ENCODE measurements around the gene MED26.
A peak's percentile ranks its signal among the peaks of the same experiment; 100 is the strongest.

MED26 gene

DNA sequence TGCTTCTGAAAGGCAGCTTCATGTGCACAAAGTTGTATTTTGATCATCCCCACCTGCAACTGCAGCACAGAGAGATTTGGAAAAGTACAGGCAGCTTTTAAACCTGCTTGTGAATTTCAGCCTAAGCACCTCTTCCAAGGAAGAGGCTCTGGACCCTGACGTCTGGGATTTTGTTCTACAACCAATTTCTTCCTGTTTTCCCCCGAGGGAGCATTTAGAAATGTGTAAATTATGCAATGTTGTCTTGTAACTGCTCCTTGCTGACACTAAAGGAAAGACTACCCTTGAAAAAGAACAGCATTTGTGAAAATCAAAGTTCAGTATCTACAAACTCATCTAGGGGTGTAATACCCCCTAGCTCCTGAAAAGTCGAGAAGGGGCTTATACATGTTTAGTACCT, 15.4 kb downstream of the MED26 start:
- DNase-seq (ENCODE audit: low spot score), result no peak

DNA sequence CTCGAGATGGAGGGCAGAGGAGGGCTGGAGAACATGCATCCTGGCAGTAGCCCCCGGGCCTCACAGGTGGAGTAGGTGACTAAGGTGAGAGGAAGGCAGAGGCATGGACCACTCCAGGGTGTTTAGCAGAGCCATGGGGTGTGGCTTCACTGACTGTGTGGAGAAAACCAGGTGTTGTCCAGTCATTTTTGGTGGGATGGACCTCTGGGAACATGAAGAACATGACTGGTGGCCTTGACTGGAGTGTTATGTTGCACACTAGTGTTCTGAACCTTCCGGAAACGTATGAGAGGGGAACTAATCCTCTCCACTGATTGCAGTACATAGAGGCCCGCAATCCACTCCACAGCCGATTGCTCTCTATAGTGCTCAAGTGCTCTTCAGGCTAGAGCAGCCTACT, 16.9 kb downstream of the MED26 start:
- DNase-seq (ENCODE audit: low spot score), result no peak

DNA sequence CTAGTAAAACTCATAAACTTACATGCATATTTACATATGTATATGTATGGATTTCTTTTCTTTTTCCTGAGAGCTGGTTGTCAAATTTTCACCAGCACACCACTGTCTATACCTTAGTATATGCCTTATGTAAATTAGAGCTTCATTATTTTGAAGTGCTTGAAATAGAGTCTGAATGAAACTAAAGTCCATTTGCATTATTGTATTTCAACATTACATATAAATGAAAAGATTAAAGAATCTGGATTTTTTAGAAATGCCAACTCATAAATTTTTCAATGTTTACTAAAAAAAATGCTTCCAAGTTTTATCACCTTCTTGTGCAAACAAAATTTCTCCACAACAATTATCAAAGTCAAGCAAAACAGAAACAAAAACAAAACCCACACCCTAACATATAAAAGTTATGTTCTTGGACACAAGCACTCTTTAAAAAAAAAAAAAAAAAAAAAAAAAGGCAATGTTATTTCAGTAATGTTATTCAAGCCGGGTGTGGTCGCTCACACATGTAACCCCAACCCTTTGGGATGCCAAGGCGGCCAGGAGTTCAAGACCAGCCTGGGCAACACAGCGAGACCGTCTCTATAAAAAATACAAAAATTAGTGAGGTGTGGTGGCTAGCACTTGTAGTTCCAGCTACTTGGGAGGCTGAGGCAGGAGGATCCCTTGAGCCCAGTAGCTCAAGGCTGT, 18.3 kb downstream of the MED26 start:
- DNase-seq (ENCODE audit: low spot score), result no peak

DNA sequence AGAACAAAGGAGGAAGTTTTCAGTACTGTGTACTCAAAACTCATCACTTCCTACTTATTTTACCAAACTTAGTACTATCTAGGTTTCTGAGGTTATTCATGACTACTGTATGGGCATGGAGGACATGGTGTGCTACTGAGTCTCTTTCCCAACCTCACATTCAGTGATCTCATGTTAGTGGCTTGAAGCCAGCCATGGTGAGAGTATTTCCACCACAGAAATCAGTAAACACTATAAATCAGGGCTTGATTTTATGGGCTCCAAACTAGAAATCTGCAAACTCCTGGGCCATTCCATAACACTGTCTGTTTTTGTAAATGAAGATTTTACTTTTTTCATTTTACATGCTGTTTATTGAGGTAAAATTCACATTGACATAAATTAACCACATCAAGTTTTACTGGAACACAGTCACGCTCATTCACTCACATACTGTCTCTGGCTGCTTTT, 19.7 kb downstream of the MED26 start:
- DNase-seq (ENCODE audit: low spot score), result peak; percentile 62

DNA sequence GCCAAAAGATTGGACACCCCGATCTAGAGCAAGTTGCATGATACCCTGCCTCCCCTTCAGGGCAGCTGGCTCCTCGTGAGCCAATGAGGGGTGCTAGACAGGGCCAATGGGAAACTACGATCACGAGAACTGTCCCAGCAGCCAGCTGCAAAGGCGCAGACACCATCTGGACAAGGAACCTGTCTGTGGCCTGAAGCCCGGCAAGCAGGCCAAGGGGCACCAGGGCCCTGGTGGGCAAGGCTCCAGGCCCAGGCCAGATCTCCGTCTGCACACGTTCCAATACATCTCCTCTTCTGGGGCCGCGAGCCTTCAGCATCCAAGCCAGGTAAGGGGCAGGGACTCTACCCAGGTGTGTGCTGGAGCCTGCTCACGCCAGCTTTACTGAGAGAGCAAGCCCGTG, 20.2 kb downstream of the MED26 start:
- no peak for DNase-seq (ENCODE audit: low spot score)

DNA sequence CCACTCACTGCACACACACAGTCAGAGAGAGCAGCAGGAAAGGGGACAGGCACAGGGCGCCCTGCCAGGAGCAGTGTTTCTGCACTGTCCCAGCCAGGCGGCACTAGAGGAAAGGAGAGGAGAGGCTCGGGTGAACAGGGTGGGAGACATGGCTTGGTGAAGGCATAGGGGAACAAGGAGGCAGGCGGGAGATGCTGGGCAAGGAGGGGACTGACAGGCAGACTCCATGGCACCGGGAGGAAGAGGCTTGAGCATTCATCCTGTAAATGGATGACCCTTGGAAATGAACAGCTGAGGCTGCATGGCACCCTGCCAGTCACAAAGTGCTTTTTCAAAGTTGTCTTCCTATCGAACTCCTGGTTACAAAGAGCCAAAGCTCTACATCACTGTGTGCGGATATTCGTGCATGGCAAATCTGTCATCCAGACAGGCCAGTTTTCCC, 22.4 kb downstream of the MED26 start:
- no peak for DNase-seq (ENCODE audit: low spot score)

DNA sequence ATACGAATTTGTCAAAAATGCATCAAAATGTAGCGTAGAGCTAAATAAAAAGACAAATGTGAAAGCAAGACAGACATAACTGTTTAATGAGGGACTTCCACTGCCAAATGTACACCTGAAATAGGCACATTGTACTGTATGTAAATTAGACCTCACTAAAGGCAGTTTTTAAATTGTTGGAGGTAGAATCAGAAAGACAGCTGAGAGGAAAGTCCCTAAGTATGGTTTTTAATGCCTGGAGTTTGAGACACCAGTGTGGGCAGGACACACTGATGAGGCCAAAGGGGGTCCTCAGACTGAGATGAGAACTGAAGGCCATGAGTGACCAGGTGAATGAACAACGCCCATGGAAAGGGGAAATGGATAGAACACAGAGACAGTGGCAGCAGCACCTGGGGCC, 22.9 kb downstream of the MED26 start:
- DNase-seq (ENCODE audit: low spot score), result no peak

DNA sequence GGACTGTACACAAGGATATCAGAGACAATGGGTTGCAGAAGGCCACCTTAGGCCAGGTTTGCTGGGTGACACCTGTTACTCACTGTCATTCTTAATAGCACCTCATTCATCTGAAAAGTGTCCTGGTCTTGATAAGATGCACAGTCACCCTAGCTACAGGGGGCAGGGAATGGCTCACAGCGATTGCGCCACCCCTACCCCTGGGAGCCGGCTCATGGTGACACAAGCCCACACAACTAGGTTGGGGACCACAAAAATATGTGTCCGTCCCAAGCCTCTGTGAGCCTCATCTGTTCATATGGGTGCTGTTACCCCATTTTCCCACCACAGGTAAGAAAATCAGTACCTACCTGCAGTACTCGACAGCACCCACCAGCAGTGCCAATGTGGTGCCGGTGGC, 23.4 kb downstream of the MED26 start:
- no peak for DNase-seq (ENCODE audit: low spot score)

DNA sequence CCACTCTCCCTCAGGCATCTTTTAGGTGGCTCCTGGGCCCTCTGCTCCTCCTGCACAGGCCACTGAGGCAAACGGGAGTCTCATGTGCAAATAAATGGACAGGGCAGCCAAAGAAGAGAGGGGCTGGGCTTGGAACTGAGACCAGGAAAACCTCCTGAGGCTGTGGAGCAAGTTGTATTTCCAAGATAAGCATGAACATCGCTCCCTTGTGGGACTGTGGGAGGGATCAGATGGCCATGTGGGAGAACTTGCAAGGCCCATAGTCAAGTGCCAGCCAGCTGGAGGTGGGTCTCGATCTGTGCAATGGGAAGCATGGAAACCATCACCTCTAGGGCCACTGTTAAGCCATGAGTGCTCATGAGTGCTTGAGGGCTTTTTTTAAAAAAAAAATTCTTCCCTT, 24.9 kb downstream of the MED26 start:
- DNase-seq (ENCODE audit: low spot score), result no peak

DNA sequence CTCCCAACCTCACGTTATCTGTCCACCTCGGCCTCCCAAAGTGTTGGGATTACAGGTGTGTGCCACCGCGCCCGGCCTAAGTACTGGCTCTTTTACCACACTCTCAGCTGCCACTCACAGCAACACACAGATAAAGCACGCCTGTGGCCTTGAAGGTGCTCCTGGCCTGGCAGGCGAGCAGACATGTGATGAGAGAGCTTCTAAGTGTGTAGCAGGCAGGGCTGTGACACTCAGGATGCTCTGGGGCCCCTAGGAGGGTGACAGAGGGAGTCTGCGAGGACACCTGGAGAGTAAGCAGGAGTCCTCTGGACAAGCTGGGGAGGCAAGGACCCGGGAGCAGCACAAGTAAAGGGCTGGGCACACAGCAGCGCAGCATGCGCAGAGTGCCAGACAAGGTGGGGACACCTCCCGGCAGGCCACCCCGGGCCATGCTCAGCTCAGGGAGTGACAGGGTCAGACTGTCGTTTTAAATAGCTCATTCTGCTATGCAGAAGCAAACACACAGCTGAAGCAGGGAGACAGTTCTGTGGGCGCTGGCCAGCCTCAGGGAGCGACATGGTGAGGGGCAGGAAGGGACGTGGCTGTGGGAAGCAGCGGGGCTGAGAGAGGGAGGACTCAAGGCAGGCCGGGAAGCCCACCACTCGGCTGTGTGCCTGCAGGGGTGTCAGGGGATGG, 26.5 kb downstream of the MED26 start:
- DNase-seq (ENCODE audit: low spot score), result no peak

DNA sequence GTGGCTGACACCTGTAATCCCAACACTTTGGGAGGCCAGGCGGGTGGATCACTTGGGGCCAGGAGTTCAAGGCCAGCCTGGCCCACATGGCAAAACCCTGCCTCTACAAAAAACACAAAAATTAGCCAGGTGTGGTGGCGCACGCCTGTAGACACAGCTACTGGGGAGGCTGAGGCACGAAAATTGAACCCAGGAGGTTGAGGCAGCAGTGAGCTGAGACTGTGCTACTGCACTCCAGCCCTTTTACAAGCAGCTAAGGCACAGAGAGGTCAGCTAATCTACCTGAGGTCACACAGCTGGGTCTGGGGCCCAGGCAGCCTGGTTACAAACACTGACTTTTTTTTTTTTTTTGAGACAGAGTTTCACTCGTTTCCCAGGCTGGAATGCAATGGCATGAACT, 27.2 kb downstream of the MED26 start:
- DNase-seq (ENCODE audit: low spot score), result no peak

DNA sequence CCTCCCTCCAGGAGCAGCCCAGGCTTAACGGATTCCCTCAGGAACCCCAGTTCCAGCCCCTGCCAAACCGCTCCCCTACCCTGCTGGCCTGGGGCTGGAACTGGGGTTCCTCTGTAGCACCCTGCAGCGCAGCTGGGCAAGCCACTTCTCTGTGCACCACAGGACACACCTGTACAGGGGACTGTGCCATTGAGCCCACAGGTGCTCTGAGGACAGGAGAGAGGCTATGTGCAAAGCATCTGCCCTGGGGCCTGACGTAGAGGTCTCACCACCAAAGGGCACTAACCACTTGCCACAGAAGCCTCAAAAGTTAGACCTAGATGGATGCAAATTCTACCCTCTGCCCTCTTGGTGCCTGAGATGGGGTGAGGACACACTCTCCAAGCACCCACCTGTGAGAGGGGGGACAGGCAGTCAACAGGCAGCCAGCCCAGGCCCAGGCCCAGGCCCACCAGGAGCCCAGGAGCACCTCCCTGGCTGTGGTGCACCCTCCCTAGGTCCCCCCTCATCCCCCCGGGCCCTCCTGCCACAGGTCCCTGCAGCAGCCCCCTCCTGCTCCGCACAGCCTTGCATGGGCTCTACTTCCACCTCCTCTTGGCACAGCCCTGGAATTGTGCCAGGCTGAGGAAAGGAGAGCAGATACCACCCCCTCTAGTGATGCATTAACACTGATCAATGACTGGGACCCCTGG, 28.2 kb downstream of the MED26 start:
- DNase-seq (ENCODE audit: low spot score), result no peak

DNA sequence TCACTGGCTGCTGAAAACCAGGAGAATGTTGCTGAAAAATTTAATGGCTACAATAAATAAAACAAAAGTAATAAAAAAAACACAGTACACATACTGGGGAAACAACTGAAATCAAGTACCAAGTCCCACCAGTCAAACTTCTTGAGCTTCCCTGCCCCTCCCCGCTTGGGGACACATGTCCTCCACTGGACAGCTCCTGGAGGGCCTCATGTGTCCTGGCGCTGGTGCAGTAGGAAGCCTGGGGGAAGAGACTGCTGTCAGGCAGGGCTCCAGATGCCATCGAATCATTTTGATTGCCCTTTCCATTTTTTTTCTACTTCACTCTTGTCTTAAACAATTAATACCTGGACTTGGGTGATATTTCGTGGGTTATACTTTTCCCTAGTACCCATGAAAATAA, 29.2 kb downstream of the MED26 start:
- DNase-seq (ENCODE audit: low spot score), result no peak

DNA sequence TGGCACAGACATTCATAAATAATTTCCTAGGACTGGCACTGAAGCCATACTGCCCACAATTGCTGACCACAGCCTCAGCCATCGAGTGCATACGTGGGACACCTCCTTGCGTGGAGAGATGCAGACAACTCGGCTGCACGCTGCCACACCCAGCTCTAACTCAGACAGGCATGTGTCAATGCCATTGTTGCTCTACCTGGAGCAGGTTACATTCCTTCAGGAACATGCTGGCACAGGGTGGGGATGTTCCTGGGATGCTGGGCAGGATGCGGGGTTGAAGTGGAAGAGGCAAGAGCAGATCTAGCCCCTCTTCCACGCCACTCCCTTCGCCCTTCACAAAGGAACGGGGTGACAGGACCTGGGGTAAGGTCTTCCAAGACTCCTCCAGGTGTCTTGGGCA, 31.6 kb downstream of the MED26 start:
- no peak for DNase-seq (ENCODE audit: low spot score)

DNA sequence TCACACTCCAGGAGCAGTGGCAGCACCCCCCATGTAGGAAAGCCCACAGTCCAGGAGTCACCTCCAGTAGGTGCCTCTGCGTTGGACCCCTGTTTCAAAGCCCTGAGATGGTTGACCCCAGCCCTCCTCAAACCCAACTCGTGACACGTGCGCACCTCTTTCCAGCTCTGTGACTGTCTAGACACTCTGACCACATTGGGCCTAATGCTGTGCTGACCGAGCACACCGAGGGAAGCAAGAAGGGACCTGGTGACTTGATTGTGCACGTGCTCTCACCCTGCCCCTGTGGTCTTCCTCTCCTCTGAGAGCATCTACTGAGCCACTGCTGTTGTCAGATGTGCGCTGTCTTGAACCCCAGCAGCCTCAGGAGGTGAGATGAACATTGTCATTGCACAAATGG, 32.9 kb downstream of the MED26 start:
- no peak for DNase-seq (ENCODE audit: low spot score)

DNA sequence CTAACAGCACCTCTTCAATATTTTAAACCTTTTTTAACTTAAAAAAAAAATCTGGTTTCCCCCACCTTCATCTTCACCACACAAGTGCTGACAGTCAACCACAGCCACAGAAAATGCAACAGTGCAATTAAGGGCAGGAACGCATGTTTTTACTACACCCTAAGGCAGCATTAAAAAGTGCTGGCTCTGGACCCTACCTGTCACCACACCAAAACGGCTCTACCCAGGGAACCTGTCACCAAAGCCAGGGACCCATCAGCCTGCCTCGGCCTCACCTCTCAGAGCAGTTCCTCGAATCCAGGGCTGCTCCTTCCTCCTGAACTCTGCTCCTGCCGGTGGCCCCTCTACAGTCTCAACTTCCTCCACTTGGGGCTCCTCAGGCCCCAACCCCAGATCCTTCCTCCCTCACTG, 33.3 kb downstream of the MED26 start:
- DNase-seq (ENCODE audit: low spot score), result no peak

DNA sequence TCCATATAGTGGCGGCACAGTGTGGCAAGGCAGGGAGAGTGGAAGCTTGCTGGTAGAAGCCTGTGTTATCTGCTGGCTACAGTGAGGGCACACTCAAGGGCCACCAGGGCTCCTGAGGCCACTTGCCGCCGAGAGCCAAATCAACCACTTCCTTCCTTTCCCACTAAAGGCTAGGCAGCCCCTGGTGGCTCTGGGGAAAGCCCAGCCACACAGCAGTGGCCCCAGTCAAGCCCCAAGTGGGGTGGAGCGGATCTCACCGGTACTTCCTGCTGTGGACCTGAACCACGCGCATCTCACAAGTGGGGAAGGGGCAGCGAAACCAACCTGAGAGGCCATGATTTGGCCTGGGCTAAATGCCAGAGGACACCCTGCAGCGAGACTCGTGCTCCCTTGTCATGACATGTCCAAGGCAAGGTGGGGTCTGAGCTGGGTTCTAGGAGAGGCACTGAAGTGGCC, 33.8 kb downstream of the MED26 start:
- DNase-seq (ENCODE audit: low spot score), result peak; percentile 50

DNA sequence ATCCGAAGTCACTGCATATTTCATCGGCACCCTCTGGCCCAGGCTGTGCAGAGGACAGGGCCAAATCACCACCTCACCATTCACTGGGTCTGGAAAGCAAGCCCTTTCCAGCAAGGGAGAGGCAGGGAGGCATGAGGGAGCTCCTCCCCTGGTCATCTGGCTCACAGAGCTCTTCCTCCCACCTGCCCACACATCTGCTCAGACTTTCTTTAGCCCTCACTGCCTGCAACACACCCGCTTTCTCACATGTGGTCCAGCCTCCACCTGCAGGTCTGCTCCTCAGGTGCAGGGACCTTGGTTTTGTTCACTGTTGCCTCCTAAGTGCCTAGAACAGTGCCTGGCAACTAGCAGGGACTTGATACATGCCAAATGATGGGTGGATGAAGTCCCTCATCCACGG, 34.8 kb downstream of the MED26 start:
- DNase-seq (ENCODE audit: low spot score), result no peak

DNA sequence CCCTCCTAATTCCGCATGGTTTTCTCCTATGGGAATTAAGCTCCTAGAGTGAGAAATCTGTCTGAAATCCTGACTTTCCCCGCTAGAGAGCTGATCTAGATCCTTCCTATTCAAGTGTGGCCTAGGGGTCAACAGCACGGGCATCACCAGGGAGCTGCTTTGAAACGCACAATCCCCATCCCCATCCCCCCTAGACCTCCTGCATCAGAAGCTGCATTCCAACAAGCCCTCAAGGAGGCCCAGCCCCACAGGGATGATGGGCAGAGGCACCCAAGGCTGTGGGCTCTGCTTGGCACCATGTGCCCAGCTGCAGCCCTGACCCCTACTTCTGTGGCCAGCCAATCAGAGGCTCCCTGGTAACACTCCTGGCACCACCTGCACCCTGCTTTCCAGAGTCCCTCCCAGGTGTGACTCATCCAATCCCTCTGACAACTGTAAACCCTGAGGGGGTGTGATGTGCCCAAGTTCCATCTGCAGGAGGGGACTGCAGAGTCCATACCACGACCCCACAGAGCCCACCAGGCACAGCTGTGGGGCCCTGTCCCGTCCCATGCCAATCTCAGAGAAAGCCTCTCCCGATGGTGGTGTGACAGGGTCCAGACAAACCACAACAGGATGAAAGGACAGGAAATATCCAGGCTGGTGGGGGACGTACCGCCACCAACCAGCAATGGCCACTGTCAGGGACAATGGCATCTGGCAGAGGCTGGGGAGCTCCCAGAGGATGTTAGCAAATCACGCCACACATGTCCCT, 36.0 kb downstream of the MED26 start:
- DNase-seq (ENCODE audit: low spot score), result no peak

DNA sequence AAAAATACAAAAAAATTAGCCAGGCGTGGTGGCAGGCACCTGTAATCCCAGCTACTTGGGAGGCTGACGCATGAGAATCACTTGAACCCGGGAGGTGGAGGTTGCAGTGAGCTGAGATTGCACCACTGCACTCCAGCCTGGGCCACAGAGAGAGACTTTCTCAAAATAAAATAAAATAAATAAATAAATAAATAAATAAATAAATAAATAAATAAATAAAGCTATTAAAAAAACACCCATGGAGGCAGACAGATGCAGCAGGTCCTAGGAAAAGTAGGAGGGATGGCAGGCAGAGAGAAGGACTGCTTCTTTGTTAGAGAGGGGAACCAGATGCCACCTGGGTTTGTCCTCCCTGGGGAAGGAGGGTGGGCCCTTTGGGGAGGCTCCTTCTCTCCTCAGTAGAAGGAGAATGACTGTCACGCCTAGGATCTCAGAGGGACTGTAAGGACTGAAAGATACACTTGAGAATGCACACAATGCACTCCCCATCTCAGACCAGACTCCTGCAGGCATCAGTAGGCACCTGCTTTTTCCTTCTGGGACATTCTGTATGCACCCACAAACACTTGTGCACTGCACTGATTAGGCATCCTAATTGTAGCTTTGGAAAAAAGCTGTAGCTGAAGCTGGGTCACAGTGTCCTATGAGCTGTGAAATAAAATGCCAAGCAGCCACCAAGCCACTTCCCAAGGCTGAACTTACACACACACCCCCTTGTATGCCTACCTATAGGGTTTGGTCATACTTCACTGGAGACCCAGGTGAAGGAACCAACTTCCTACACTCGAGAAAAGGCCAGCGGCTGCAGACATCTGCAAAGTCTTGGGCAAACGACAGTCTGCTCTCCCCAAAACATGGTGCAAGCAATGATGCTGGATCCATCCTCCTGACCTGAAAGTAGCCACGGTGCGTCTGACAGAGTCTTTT, 36.9 kb downstream of the MED26 start:
- DNase-seq (ENCODE audit: low spot score), result no peak

DNA sequence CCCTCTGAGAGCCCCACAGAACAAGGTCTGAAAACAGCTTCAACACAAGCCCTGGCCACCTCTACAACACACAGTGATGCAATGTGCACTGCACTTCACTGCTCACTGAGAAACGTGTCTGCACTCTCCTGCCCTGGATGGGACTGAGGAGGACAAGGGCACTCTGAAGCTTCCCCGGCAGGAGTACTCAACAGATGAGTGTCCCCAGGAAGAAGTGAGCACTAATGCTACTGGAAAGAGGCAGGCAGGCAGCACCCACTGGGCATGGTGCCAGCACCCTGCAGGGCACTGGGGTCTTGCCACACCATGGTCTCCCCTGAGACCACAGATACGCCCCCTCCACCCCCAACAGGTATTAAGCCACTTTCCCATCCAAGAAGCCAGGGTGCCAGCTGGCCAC, 38.1 kb downstream of the MED26 start:
- DNase-seq (ENCODE audit: low spot score), result no peak
